NCI-H2107 treated with DMSO at 0.1 percent for 48 hours (cell line): ENCODE results near the gene TRIM24.
"Not testable (repeated sequence)": the region's sequence is repeated elsewhere in the genome, so short reads cannot be mapped to it uniquely, and the experiment has no call there.

Experiments used
- DNase-seq: peaks from one replicate; lab custom pipeline; 2025; ENCODE audit not compliant: unreplicated experiment; lab: John Stamatoyannopoulos, UW

The TRIM24 gene

GRCh38 chr7:138525757-138526156, 65.7 kb downstream of the TRIM24 start:
- DNase-seq: no peak

GRCh38 chr7:138527746-138528223, 67.7 kb downstream of the TRIM24 start:
- no peak for DNase-seq

DNA sequence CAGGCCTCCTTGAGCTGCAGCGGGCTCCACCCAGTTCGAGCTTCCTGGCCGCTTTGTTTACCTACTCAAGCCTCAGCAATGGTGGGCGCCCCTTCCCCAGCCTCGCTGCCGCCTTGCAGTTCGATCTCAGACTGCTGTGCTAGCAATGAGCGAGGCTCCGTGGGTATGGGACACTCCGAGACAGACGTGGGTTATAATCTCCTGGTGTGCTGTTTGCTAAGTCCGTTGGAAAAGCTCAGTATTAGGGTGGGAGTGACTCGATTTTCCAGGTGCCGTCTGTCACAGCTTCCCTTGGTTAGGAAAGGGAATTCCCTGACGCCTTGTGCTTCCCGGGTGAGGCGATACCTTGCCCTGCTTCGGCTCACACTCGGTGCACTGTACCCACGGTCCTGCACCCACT, 76.8 kb downstream of the TRIM24 start:
- not testable (repeated sequence) for DNase-seq

DNA sequence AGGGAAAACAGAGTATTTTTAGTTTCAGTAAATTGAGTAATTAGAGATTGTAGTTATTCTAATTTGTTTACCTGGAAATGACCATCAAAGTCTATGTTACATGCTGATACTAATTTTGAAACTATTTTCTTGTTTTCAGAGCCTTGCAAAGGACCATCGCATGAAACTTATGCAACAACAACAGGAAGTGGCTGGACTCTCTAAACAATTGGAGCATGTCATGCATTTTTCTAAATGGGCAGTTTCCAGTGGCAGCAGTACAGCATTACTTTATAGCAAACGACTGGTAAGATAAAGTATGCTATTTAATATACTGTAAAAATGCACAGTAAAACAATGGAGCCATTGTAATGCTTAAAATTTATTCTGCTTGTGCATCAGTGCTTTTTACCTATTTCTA, 78.5 kb downstream of the TRIM24 start:
- no peak for DNase-seq

DNA sequence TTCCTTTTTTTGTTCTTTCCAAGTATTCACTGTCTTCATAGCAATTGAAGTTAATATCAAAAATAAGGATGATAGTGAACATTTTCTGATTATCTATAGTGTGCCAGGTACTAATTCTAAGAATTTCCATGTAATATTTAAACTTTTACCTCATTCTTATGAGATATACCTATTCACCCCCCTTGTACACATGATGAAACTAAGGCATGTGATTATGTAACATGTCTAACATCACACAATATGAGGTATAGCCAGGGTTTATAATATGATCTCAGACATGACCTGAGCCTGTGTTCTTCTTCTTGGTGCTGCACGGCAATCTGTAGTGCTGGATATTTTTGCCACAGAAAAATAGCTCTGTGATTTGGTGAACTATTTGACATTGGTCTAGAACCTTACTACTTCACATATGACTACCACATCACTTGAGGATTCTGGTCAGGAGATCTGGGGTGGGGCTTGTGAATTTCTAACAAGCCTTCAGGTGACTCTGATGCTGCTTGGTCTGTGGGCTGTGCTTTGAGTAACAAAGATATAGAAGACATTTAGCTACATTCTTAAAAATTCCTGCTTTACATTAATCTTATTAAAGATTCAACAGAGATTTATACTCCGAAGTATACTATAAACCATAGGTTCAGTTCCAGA, 79.1 kb downstream of the TRIM24 start:
- DNase-seq: no peak

GRCh38 chr7:138542183-138542582, 82.1 kb downstream of the TRIM24 start:
- no peak for DNase-seq

GRCh38 chr7:138543739-138544138, 83.7 kb downstream of the TRIM24 start:
- DNase-seq: no peak

- DNase-seq: no peak
Measured at GRCh38 chr7:138545123-138545522, 85.1 kb downstream of the TRIM24 start.

DNA sequence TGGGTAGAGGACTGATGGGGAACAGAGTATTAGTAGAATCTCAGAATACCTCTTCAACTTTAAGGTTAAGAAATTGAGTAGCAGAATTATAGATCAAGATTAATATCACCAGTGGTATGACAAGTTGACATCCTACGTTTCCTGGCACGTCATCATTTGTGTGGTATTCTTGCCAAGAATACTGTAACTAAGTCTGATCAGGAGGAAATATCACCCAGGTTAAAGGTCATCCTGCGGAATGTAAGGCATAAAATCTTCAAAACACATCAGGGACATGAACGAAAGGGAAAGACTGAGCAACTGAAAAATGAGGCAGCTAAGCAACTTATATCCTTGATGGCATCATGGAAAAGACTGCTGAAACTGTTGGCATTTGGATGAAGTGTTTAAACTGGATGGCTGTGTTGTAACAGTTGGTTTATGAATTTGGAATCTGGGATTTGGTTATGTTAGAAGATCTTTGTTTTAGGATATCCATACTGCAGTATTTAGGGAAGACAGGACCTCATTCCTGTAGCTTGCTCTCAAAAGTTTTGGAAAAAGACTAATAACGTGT, 86.1 kb downstream of the TRIM24 start:
- DNase-seq: no peak

DNA sequence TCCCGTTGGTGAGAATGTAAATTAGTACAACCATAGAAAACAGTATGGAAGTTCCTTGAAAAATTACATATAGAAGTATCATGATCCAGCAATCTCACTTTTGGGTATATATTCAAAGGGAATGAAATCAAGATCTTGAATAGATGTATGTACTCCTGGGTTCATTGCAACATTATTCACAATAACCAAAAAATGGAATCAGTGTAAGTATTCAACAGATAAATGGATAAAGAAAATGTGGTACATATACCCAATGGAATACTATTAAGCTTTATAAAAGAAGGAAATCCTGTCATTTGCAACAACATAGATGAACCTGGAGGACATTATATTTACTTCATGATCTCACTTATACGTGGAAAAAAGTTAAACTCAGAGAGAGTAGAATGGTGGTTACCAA, 86.8 kb downstream of the TRIM24 start:
- DNase-seq: no peak

DNA sequence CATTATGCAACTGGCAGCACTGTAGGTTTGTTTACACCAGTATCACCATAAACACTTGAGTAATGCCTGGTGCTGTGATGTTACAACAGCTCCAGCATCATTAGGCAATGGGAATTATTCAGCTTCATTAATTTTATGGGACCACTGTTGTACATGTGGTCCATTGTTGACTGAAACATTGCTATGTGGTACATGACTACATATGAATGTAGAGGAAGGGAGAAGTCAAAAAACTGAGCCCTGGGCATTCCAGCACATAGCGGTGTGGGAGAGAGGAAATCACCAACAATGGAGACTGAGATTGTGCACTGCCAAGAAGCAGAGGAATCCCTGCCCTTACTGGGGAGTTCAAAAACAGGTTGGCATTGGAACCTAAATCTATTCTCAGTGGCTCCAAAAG, 89.0 kb downstream of the TRIM24 start:
- no peak for DNase-seq

GRCh38 chr7:138550337-138550736, 90.3 kb downstream of the TRIM24 start:
- no peak for DNase-seq

DNA sequence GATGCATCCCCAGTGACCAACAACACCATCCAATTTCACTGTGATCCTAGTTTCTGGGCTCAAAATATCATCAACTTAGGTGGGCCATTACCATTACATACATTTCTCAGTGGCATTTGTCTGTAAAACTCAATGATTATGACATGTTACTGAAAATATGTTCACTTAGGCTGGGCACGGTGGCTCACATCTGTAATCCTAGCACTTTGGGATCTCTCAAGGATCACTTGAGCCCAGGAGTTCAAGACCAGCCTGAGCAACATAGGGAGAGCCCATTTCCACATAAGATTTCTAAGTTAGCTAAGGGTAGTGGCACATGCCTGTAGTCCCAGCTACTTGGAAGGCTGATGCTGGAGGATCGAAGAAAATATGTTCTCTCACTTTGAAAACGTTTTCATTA, 91.0 kb downstream of the TRIM24 start:
- no peak for DNase-seq

DNA sequence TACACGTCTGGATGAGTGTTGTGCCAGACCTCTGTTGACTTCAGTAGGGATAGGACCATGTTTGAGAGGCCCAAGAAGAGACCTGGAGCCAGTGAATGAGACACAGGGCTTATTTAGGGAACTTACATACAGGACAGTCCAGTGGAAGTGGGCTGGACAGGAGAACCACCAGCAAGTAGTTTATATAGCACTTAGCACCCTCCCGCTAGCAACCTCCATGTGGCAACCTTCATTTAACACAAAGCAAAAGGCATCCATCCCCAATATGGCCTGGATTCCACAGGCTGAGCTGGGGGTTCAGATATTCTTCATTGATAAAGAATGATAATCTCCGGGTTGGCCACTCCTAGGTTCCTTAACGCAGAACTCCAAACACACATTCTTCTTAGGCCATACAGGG, 93.7 kb downstream of the TRIM24 start:
- no peak for DNase-seq

DNA sequence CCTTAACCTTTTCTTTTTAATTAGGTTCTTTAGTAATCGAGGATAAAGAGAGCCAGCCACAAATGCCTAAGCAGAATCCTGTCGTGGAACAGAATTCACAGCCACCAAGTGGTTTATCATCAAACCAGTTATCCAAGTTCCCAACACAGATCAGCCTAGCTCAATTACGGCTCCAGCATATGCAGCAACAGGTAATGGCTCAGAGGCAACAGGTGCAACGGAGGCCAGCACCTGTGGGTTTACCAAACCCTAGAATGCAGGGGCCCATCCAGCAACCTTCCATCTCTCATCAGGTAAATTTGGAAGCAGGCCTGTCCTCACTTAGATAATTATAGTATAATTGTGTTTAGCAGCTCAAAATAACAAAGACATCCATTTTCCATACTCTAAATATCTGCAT, 94.6 kb downstream of the TRIM24 start:
- DNase-seq: no peak

DNA sequence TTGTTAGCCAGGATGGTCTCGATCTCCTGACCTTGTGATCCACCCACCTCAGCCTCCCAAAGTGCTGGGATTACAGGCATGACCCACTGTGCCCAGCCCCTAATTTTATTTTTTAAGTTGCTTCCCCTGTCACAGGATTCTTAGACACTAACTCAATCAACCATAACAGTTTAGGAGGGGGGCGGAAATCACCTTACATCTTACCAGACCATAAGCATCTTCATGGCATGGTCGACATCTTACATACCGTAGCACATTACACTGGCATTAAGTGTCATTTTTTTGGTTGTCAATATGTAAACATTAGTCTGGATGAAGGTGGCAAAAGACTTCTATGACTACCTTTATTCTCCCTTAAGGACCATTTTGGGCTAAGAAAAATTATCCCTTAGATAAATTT, 95.6 kb downstream of the TRIM24 start:
- no peak for DNase-seq

GRCh38 chr7:138556771-138557484, 96.9 kb downstream of the TRIM24 start:
- no peak for DNase-seq

GRCh38 chr7:138559448-138559847, 99.4 kb downstream of the TRIM24 start:
- no peak for DNase-seq

DNA sequence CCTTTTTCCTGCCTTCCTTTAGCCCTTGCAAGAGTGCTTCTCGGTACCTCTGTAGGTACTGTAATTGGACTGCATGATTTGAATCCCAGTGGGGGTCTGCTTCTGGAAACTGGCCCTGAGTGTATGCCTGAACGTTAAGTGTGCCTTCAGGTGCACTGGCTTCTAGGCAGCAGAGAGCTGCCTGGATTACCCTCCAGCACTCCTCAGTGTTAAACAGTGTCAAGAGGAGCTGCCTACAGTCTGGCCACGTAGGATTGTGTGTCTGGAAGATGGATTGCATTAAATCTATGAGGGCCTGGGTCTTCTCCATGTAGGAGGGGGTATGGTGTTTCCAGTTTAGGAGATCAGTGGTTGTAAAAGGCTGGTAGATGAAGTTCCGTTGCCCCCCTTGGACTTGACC, 103.7 kb downstream of the TRIM24 start:
- DNase-seq: no peak

DNA sequence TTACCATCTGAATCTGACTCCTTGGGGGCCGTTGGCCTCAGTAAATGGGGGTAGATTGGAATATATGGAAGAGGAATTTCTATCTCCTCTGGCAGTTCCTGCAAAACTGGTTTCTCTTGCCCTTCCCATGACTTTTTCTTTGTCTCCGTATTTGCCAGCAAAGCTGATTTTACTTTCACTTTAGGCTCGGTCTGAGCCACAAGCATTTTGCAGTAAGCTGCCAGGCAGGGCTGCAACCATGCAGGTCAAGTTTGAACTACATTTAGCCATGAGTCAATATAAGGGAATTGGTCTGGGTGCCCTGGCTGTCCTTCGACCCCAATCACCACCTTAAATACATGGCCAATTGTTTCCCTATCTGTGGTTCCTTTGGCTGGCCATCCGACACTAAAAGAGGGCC, 104.3 kb downstream of the TRIM24 start:
- DNase-seq: no peak

DNA sequence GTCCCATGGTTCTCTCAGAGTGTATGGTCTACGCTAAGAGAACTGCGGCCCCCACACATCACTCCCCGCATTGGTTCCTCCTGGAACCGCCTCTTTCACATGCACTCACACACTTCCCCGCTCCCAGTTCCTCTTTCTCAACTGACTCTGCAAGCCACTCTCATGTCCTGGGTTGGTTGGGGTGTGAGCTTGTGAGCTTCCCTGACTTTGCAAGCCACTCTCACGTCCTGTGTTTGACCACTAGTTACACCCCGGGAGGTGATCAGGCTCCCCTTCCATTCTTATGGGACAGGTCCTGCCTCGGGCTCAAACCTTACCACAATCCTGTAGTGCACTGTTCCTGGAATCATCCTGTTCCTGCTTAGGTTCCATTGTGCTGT, 105.0 kb downstream of the TRIM24 start:
- no peak for DNase-seq

DNA sequence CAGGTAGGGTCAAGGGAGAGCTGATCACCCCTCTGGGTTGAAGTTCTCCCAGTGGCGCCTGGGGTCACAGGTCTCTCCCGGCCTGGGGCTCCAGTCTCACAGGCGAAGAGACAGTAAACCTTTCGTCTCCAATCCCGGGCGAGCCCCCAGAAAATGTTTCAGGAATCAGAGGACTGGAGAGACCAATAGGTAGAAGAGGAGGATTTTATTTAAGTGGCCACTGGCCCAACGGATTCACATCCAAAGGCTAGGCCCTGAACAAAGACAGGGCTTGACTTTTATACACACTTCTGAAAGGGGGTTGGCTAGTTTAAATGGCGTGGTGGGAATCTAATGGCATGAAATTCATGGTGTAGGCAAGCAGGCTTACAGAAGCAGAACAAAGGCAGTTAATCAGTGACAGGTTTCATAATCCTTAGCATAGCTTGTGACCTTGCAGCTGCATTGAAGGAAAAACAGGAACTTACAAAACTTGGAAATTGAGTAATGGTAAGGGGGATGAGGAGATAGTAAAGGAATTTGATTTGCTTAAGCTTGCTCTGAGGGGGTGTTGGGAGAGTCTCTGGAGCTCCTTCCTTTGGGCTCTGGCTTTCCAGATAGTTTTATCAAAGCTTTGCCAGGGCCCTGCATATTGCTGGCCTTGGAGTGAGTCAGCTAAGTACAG, 105.5 kb downstream of the TRIM24 start:
- DNase-seq: no peak
